ENCODE results near the gene PHLPP1.
"Not testable (repeated sequence)": the region's sequence is repeated elsewhere in the genome, so short reads cannot be mapped to it uniquely, and the experiment has no call there.

PHLPP1 gene

DNA sequence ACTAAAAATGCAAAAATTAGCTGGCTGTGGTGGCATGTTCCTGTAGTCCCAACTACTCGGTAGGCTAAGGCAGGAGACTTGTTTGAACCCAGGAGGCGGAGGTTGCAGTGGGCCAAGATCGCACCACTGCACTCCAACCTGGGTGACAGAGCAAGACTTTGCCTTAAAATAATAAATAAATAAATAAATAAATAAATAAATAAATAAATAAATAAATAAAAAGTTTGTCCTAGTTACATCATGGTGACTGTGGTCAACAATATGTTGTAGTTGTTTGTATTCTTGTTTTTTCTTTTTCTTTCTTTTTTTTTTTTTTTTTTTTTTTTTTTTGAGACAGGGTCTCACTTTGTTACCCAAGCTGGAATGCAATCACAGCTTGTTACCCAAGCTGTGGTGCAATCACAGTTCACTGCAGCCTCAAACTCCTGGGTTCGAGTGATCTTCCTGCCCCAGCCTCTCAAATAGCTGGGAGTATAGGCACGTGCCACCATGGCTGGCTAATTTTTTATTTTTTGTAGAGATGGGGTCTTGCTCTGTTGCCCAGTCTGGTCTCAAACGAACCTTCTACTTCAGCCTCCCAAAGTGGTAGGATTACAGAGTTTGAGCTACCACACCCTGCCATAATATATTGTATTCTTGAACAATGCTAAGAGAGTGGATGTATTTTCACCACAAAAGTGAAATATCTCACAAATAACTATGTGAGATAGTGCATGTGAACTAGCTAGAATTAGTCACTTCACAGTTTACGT lies 185.0 kb downstream of the PHLPP1 start:
- no peak for DNase-seq

DNA sequence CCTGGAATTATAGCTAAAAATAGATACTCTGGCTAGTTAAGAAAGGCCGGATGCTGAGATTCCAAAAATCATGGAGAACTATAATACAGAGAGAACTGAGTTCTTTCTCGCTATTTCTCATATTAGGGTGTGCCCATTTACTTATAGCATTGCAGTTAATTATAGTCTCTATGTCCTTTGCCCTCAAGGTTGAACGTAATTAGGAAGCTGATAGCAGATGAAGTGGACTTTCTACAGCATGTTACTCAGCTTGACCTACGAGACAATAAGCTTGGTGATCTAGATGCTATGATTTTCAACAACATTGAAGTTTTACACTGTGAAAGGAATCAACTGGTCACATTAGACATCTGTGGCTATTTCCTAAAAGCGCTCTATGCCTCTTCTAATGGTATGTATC lies 187.4 kb downstream of the PHLPP1 start:
- no peak for DNase-seq

DNA sequence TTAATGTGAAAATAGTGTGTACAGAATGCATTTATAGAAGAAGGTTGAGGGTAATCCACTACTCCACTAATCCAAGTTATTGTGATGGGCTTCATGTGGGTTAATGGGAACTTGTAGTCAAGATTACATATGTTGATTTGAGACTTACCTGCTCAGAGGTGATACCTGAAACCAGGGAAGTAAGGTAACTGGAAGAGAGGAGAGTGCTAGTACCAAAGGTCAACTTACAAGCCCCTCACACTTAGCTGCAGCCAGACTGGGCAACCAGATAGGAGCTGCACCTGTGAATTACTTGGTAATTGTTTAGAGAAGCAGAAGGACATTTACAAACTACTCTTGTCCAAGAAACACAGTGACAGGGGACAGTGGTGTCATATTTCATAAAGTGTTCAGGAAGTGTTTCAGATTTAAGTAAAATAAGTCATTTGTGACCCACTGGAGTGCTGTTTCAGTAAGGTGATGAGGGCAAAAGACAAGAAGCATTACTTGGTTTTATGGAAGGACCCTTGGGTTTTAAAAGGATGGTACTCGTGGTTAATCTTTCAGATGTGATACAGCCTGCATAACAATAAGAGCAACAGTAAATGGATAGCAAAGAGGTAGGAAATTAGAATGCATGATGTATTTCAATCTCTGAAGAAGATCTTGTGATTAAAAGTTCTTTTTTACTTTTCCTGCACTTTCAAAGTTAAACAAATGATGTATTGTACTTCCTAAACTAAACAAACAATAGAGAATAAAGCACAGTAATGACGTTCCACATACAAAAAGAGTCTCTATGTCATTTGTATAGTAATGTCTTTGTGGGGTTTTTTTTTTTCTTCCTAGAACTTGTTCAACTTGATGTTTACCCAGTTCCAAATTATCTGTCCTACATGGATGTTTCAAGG lies 189.3 kb downstream of the PHLPP1 start:
- no peak for DNase-seq

GRCh38 chr18:62912885-62913284 lies 197.5 kb downstream of the PHLPP1 start:
- no peak for DNase-seq

GRCh38 chr18:62913824-62914223 lies 198.5 kb downstream of the PHLPP1 start:
- DNase-seq, result not testable (repeated sequence)

GRCh38 chr18:62914871-62915392 lies 199.6 kb downstream of the PHLPP1 start:
- no peak for DNase-seq

- DNase-seq, result no peak
Observed at GRCh38 chr18:62918361-62918760, 203.0 kb downstream of the PHLPP1 start.

DNA sequence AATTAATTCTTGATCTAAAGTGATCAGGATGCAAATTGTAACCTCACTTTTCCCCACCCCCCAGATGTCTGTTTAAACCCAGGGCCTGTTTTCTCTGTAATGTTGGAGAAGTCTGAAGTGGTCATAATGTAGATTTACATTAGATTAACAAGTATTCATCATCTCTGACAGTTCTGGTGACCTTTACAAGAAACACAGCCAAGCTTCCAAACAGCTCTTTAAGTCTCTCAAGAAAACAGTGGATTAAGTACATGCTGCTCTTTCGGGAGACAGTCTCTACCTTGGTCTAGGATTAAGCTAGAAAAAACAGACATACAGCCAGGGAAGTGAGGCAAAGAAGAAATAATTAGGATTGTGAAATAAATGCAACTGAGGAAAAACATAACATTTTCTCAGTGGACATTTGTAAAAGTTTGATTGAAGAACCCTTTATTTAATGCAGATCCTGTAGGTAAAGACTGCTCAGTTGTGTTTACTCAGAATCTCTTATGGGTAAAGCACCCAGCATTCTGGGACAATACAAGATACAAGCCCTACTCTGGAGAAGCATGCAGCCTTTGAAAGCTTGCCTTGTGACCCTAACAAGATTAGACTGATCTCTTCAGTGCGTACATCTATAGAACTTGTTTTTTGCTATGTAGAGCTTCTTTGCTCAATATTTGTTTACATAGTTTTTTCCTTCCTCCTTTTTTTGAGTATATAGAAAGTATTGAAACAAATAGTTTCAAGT lies 203.9 kb downstream of the PHLPP1 start:
- DNase-seq, result no peak

DNA sequence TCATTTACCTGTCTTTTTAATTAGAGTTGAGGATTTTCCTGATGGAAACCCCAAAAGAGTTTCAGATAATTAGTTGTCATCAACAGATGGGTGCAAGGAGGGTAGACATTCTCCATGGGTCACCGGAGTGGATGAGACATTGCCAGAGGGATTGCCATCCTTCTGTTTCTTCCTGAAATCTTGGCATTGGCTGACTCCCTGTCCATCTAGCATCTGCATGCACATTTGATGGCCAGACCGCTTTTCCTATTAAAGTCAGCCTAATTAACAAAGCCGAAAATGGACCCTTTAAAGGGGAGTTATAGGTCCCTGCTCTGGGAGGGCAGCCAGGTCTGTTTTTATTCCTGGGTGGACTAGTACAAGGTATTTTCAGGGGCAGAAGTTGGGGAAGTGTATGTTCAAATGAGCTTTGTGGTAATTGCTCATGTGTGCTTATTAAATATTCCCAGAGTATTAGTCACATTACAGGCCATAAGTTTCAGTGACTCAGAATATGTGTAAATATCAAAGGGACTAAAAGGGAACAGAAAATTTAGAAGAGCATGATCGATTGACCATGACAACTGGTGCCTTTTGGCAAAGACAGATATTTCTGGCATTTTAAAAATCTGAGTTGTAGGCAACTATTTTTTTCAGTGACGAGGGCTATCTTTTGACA lies 209.8 kb downstream of the PHLPP1 start:
- no peak for DNase-seq

DNA sequence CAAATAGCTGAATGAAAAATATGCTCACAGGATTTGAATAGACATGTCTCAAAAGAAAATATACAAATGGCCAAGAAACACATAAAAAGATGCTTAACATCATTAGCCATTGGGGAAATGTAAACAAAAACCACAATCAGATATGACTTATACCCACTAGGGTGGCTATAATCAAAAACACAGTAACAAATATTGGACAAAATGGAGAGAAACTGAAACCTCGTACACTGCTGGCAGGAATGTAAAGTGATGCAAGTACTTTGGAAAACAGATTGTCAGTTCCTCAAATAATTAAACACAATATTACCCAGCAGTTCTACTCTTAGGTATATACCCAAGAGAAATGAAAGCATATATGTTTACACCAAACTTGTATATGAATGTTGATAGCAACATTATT lies 213.0 kb downstream of the PHLPP1 start:
- DNase-seq, result no peak

DNA sequence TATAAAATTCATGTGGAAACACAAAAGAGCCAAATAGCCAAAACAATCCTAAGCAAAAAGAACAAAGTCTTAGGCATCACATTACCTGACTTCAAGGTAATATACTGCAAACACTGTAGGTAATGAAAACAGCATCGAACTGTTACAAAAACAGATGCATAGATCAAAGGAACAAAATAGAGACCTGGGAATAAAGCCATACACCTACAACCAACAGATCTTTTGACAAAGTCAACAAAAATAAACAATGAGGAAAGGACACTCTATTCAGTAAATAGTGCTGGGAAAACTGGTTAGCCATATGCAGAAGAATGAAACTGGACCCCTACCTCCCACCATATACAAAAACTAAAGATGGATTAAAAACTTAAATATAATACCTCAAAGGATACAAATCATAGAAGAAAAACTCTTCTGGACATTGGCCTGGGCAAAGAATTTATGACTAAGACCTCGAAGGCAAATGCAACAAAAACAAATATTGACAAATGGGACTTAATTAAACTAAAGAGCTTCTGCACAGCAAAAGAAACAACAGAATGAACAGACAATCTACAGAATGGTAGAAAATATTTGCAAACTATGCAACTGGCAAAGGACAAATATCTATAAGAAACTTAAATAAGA lies 218.0 kb downstream of the PHLPP1 start:
- no peak for DNase-seq

- no peak for DNase-seq
Observed at GRCh38 chr18:62935994-62936393, 220.7 kb downstream of the PHLPP1 start.

DNA sequence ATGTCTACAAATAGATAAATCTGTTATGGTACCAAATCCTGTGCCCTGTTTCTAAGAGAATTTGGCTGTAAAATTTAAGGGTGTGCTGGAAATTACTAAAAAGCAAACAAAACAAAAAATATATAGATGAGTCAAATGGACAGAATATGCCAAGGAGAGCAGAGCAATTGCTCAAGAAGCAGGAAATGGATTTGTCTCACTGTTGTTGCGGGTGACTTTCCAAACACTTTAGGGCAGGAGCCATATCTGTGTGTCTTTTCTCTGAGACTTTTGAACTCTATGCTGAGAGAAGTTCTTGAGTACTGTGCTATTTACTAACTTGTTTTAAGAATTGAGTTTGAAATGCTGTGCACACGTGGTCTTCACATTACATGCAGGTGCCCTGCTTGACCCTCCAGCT lies 221.7 kb downstream of the PHLPP1 start:
- DNase-seq, result no peak

- no peak for DNase-seq
Observed at GRCh38 chr18:62938006-62938405, 222.7 kb downstream of the PHLPP1 start.

DNA sequence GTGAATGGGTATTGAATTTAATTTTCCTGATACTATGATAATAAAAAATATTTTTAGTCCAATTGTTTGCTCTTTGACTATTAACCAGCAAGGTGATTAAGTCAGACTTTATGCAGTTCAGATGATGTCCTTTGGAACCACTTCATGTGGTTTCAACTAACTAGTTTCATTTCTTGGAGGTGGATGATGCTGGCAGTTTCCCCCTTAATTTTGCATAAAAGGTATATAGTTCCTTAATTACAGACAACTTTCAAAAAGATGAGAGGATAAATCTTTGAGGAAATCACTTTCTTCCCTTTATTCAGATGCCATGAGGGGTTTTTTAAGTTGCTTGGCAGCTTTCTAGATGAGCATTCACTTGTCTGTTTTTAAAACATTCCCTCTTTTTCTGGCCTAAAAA lies 223.1 kb downstream of the PHLPP1 start:
- no peak for DNase-seq

- DNase-seq, result no peak
Observed at GRCh38 chr18:62939433-62939832, 224.1 kb downstream of the PHLPP1 start.

- DNase-seq, result no peak
Observed at GRCh38 chr18:62939926-62940325, 224.6 kb downstream of the PHLPP1 start.

GRCh38 chr18:62942578-62942977 lies 227.2 kb downstream of the PHLPP1 start:
- DNase-seq, result no peak

DNA sequence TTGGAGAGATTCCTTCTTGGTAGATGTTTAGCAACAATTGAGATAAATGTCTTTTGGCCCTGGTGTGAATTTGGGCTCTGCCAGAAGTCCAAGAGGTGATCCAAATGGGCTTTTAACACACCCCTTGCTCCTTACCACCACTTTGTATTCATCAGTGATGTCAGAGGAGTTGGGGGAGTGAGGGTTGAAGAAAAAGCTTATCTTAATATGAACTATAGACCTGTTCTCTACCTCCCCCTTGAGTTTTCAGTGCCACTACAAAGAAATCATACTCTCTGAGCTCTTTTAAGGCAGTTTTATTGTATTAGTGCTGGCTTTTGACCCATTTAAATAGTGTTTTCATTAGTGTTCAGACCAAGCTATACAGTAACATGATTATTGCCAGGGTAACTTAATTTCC lies 229.1 kb downstream of the PHLPP1 start:
- no peak for DNase-seq

- DNase-seq, result no peak
Observed at GRCh38 chr18:62948788-62949187, 233.4 kb downstream of the PHLPP1 start.

GRCh38 chr18:62950246-62950645 lies 234.9 kb downstream of the PHLPP1 start:
- no peak for DNase-seq

DNA sequence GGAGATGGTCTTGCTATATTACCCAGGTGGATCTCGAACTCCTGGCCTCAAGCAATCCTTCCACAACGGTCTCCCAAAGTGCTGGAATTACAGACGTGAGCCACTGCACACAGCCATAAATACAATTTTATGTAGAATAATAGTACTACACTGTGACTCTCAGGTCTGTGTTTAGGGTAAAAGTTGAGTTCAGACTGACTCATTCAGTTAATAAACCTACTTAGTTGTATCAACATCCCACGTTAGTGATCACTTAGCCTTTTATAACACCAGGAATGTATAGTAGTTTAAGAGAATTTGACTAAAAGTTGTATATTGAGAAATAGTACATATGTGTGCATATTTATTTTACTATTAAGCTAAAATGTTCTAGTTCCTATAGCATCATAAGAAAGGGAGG lies 237.5 kb downstream of the PHLPP1 start:
- DNase-seq, result no peak
